Activated CD8-positive, alpha-beta T cell treated with anti-CD3 and anti-CD28 coated beads for 36 hours (primary cell): ENCODE measurements around the gene SLC22A14. TPM values are rescaled to one million over a fixed set of nuclear protein-coding genes. Genes with fewer than 3 reads are reported as not detected.

Experiments
- ATAC-seq: fragments of 200-7000 bp; cut with Tn5 transposase; one replicate; pipeline ENCODE4 v1.10.0; 2021; ENCODE audit warnings: mild to moderate bottlenecking, moderate library complexity
- CTCF ChIA-PET: fragments of 350-600 bp; sonication (Branson Sonifier 250); formaldehyde crosslinking; loops from one replicate; lab custom pipeline; 2021; ENCODE audit warnings: antibody characterized with exemption; lab: Charles Lee
- POLR2A ChIA-PET: fragments of 350-600 bp; sonication (Branson Sonifier 250); formaldehyde crosslinking; loops from one replicate; lab custom pipeline; 2021; ENCODE audit warnings: antibody characterized with exemption; lab: Charles Lee
- DNase-seq: peaks from one replicate; pipeline ENCODE4 v3.0.0-alpha.2; 2020
- H3K27ac Mint-ChIP-seq: one replicate; pipeline ENCODE4 v1.8.0; 2021; ENCODE audit warnings: mild to moderate bottlenecking, mixed read lengths
- H3K27me3 Mint-ChIP-seq: one replicate; pipeline ENCODE4 v1.8.0; 2021; ENCODE audit warnings: mixed read lengths
- H3K36me3 Mint-ChIP-seq: one replicate; pipeline ENCODE4 v1.8.0; 2021; ENCODE audit warnings: low read depth, mixed read lengths
- H3K4me1 Mint-ChIP-seq: one replicate; pipeline ENCODE4 v1.8.0; 2021; ENCODE audit warnings: low read depth, mixed read lengths
- H3K4me3 Mint-ChIP-seq: one replicate; pipeline ENCODE4 v1.8.0; 2021; ENCODE audit warnings: mild to moderate bottlenecking, moderate library complexity, mixed read lengths
- H3K9me3 Mint-ChIP-seq: one replicate; pipeline ENCODE4 v1.8.0; 2021; ENCODE audit warnings: mixed read lengths
- intact Hi-C: fragments of 100-400 bp; cut with micrococcal nuclease; formaldehyde crosslinking; loops from one replicate; pipeline ENCODE4 v1.10.0; 2022
- total RNA-seq, 2 experiments: library from RNA; stranded (reverse); gene quantifications; one replicate each; pipeline ENCODE4 v1.2.3, GENCODE V29; 2021
- TF ChIP-seq, protein P1 (sequence below): fragments of 200-600 bp; IDR thresholded peaks from one replicate; pipeline ENCODE4 v1.8.0; 2022; ENCODE audit warnings: antibody characterized with exemption, mild to moderate bottlenecking

SLC22A14 gene
- total RNA-seq, 2 experiments from 2014 or later = not detected

DNA sequence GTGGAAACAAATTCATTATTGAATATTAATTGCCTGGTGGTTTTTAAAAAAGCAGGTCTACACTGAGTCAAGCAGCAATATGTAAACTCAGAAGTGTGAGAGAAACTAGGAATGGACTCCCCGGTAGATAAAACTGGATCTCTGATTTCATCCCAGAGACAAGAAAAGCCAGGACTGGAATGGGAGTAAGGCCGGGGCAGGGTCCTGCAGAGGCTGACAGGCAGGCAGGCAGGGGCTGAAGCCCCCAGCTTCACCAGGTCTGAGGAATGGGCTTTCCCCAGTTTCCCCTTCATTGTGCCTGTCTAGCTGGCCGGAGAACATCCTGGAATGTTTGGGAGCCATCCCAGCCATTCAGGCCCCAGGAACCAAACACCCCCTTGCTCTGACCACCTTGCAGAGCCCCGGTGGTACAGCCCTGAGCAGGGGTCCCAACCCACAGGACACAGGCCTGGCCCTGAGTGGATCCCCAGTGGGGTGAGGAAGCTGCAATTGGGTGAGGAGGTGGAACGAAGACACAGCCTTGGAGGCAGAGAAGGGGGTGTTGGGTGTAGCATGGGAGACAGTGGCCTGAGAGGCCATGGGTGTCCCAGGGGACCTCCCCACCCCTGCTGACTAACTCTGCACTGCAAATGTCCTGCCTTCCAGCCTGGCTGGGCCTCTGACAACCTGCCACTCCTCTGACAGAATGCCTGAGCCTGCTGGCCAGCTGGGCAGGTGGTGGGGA is 32.8 kb downstream of the SLC22A14 start:
- TF ChIP-seq, protein P1, sequence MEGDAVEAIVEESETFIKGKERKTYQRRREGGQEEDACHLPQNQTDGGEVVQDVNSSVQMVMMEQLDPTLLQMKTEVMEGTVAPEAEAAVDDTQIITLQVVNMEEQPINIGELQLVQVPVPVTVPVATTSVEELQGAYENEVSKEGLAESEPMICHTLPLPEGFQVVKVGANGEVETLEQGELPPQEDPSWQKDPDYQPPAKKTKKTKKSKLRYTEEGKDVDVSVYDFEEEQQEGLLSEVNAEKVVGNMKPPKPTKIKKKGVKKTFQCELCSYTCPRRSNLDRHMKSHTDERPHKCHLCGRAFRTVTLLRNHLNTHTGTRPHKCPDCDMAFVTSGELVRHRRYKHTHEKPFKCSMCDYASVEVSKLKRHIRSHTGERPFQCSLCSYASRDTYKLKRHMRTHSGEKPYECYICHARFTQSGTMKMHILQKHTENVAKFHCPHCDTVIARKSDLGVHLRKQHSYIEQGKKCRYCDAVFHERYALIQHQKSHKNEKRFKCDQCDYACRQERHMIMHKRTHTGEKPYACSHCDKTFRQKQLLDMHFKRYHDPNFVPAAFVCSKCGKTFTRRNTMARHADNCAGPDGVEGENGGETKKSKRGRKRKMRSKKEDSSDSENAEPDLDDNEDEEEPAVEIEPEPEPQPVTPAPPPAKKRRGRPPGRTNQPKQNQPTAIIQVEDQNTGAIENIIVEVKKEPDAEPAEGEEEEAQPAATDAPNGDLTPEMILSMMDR = no peak
- no peak for ATAC-seq
- POLR2A ChIA-PET = interaction anchor here (0.6 kb wide), 1 partner anchor 176 kb away, joined by 3 read pairs; no protein-coding TSS in a partner anchor
- Mint-ChIP-seq H3K27me3 (no peaks in the 10 kb centered on the region), H3K4me1 (no peaks in the 10 kb centered on the region), H3K36me3 (no peaks in the 10 kb centered on the region), H3K4me3 (no peak overlapping the region), H3K9me3 (no peaks in the 10 kb centered on the region), H3K27ac (no peak overlapping the region)
- intact Hi-C loops = no loop called here
- no peak for DNase-seq
- CTCF ChIA-PET = no interaction called here

DNA sequence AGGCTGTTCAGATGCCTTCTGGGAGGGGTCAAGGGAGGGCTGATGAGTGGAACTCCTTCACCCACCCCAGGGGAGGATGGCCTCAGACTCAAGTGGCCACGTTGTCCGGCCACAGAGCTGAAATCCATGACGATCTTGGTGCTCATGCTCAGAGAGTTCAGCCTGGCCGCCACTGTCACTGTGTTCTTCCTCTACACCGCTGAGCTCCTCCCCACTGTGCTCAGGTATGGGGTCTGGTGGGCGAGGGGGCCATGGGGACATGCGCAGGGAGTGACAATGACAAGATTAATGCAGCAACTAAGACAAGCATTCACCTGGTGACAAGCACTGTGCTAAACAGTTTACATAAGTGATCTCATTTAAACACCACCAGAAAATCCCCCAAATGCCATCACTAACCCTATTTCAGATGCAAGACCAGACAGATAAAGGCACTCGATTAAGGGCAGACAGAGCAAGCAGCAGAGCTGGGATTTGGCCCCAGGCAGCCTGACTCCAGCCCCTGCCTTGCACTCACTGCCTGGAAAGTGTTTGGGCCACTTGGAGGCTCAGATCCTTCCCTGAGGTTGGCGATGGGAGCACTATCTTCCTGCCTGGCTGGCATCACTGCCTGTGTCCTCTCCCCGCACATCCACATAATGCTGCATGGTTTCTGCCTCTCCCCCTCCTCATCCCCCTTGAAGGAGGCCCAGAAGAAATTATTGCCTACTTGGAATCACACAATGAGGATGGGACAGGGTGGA is 33.6 kb downstream of the SLC22A14 start:
- Mint-ChIP-seq H3K36me3 (no peaks in the 10 kb centered on the region), H3K9me3 (no peaks in the 10 kb centered on the region), H3K27ac (no peak overlapping the region), H3K4me3 (no peak overlapping the region), H3K4me1 (no peaks in the 10 kb centered on the region), H3K27me3 (no peaks in the 10 kb centered on the region)
- TF ChIP-seq, protein P1 = no peak
- intact Hi-C loops = no loop called here
- no peak for DNase-seq
- ATAC-seq = no peak
- POLR2A ChIA-PET = no interaction called here
- CTCF ChIA-PET = no interaction called here

DNA sequence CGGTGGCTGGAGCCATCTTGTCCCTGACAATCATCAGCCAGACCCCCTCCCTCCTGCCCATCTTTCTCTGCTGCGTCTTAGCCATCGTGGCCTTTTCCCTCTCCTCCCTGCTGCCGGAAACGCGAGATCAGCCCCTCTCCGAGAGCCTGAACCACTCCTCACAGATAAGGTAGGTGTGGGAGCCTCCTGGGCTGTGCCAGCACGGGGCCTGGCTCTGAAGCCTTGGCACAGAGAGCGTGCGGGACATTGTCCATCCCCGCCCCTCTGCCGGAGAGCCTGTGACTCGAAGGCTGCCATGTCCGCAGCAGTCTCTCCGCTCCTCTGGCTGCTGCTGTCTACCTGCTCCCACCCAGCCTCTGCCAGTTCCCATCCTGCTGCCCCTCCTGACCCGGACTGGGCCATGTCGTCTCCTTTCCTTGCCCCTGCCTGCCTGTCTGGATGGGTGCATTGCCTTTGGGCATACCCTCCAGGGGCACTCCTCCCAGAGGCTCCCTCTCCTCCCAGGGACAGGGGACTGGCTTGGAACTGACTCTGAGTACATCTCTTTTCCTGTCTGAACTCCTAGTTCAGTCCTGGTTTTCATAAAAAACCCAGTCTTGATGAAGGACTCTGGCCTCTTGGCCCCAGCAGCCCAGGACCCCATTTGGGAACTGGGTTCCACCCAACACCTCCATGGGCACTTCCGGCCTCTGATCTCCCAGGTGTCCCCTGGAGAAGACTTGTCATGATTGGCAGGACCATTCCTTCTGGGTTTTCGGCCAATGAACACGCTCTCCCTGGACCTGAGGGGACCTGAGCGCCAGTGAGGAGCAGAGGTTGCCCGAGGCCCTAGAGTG is 34.5 kb downstream of the SLC22A14 start:
- CTCF ChIA-PET = no interaction called here
- POLR2A ChIA-PET = no interaction called here

DNA sequence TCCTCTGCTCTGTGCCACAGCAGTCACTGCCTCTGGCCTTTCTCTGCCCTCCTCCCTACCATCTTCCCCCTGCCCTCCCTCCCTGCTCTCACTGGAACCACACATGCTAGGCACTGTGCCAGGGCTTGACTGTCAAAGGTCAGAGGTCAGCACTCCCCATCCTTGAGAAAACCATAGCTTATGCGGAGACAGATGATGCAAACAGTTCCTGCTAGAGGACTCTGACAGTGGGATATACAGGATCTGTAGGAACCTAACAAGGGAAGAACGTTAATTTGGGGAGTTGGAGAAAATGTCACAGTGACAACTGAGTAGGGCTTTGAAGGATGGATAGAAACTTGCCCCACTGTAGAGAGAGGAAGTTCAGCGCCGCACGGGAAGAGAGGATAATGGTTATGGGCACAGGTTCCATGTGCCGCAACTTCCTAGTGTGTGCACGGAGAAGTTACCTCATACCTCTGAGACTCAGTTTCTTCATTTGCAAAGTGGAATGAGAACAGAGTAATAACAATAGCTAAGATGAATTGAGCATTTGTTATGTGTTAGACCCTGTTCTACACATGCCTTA is 35.2 kb downstream of the SLC22A14 start:
- intact Hi-C loops = no loop called here
- ATAC-seq (no peak), DNase-seq (no peak)
- Mint-ChIP-seq H3K4me3 (no peak overlapping the region), H3K27me3 (no peaks in the 10 kb centered on the region), H3K4me1 (no peaks in the 10 kb centered on the region), H3K9me3 (no peaks in the 10 kb centered on the region), H3K27ac (no peak overlapping the region), H3K36me3 (no peaks in the 10 kb centered on the region)
- ChIA-PET CTCF (no interaction called here), POLR2A (no interaction called here)
- TF ChIP-seq, protein P1 = no peak

More for the DNA sequence above, 34.5 kb downstream of the SLC22A14 start:
- no peaks in the 10 kb centered on the region for H3K9me3 Mint-ChIP-seq
- DNase-seq (no peak), ATAC-seq (no peak)
- TF ChIP-seq, protein P1 = no peak
- H3K36me3 Mint-ChIP-seq = no peaks in the 10 kb centered on the region
- intact Hi-C loops = no loop called here
- no peaks in the 10 kb centered on the region for H3K4me1 Mint-ChIP-seq
- no peak overlapping the region for H3K4me3 Mint-ChIP-seq
- no peak overlapping the region for H3K27ac Mint-ChIP-seq
- H3K27me3 Mint-ChIP-seq = no peaks in the 10 kb centered on the region
